PC-9 (cell line): ENCODE results near the gene SDK1. TPM values are rescaled to one million over a fixed set of nuclear protein-coding genes. Genes with fewer than 3 reads are reported as not detected.

ENCODE experiments used
- BruUV-seq: library from RNA; stranded (reverse); fragments of 400-500 nt; replicated peaks from 2 replicates; lab custom pipeline; 2021; lab: Mats Ljungman, UMichigan
- CTCF ChIA-PET: fragments of 300-600 bp; sonication (Branson Sonifier 250); formaldehyde crosslinking; loops from one replicate; lab custom pipeline; 2022; ENCODE audit warnings: antibody characterized with exemption; lab: Charles Lee
- POLR2A ChIA-PET: fragments of 300-600 bp; sonication (Branson Sonifier 250); formaldehyde crosslinking; loops from one replicate; lab custom pipeline; 2022; ENCODE audit warnings: antibody characterized with exemption; ENCODE audit not compliant: unreplicated experiment; lab: Charles Lee
- DNase-seq, 2 experiments: peaks; one replicate each; pipeline versions ENCODE4 v3.0.0 to v3.0.0-alpha.2; 2015 to 2022; ENCODE audit warnings: mixed read lengths in 1 of 2
- H2AFZ ChIP-seq: fragments of 200-600 bp; sonication (generic); 2 replicates; pipeline ENCODE4 v1.8.1; 2017; ENCODE audit warnings: antibody characterized with exemption
- H3F3A ChIP-seq: fragments of 200-600 bp; sonication (generic); 2 replicates; pipeline ENCODE4 v1.8.1; 2017; ENCODE audit warnings: antibody characterized with exemption, mild to moderate bottlenecking, low read depth; ENCODE audit not compliant: insufficient read depth
- H3K27ac ChIP-seq: fragments of 200-600 bp; sonication (generic); 2 replicates; pipeline ENCODE4 v1.6.1; 2016; ENCODE audit warnings: mixed run types
- H3K27me3 ChIP-seq: fragments of 200-600 bp; sonication (generic); 2 replicates; pipeline ENCODE4 v1.6.1; 2016; ENCODE audit warnings: low read depth, mixed run types; ENCODE audit not compliant: insufficient read depth
- H3K36me3 ChIP-seq: fragments of 200-600 bp; sonication (generic); 2 replicates; pipeline ENCODE4 v1.6.1; 2016; ENCODE audit warnings: low read depth, mixed run types
- H3K4me1 ChIP-seq: fragments of 200-600 bp; sonication (generic); replicated peaks from 2 replicates; pipeline ENCODE4 v1.6.1; 2016; ENCODE audit warnings: mixed run types; ENCODE audit not compliant: insufficient read depth
- H3K4me2 ChIP-seq: fragments of 200-600 bp; sonication (generic); 2 replicates; pipeline ENCODE4 v1.6.1; 2017; ENCODE audit warnings: mixed run types
- H3K4me3 ChIP-seq: fragments of 200-600 bp; sonication (generic); 2 replicates; pipeline ENCODE4 v1.6.1; 2016; ENCODE audit warnings: mixed run types
- H3K79me2 ChIP-seq: fragments of 200-600 bp; sonication (generic); 2 replicates; pipeline ENCODE4 v1.6.1; 2017; ENCODE audit warnings: low read depth, mixed run types
- H3K9me2 ChIP-seq: fragments of 200-600 bp; sonication (generic); 2 replicates; pipeline ENCODE4 v1.8.1; 2017; ENCODE audit warnings: mild to moderate bottlenecking; ENCODE audit not compliant: insufficient read depth
- H3K9me3 ChIP-seq: fragments of 200-600 bp; sonication (generic); 2 replicates; pipeline ENCODE4 v1.8.1; 2016; ENCODE audit warnings: low read depth; ENCODE audit not compliant: insufficient read depth
- H4K20me1 ChIP-seq: fragments of 200-600 bp; sonication (generic); 2 replicates; pipeline ENCODE4 v1.8.1; 2017; ENCODE audit not compliant: insufficient read depth
- EZH2 ChIP-seq: fragments of 200-600 bp; sonication (generic); IDR thresholded peaks from 2 replicates; pipeline ENCODE4 v1.8.0; 2017; ENCODE audit warnings: antibody characterized with exemption, low read depth
- intact Hi-C: fragments of 100-400 bp; cut with micrococcal nuclease; formaldehyde crosslinking; loops from one replicate; pipeline ENCODE4 v1.10.0; 2022; ENCODE audit not compliant: unreplicated experiment
- total RNA-seq: library from RNA; stranded (reverse); gene quantifications from 2 replicates; pipeline ENCODE4 v1.2.3, GENCODE V29; 2021
- TF ChIP-seq, protein P1 (sequence below): fragments of 200-600 bp; sonication (generic); conservative IDR thresholded peaks from 2 replicates; pipeline ENCODE4 v1.6.1; 2017; ENCODE audit warnings: mixed run types, antibody characterized with exemption, mild to moderate bottlenecking, moderate library complexity

SDK1 gene
- total RNA-seq, 1 experiment from 2014 or later: not detected

GRCh38 chr7:3757059-3757458 is 456.0 kb downstream of the SDK1 start:
- no peaks in the 10 kb centered on the region for H3K79me2 ChIP-seq
- intact Hi-C loops: no loop called here
- POLR2A ChIA-PET: no interaction called here
- peaks cover 21% of the 10 kb centered on the region for H3K27me3 ChIP-seq
- no peak for TF ChIP-seq EZH2
- TF ChIP-seq, protein P1, sequence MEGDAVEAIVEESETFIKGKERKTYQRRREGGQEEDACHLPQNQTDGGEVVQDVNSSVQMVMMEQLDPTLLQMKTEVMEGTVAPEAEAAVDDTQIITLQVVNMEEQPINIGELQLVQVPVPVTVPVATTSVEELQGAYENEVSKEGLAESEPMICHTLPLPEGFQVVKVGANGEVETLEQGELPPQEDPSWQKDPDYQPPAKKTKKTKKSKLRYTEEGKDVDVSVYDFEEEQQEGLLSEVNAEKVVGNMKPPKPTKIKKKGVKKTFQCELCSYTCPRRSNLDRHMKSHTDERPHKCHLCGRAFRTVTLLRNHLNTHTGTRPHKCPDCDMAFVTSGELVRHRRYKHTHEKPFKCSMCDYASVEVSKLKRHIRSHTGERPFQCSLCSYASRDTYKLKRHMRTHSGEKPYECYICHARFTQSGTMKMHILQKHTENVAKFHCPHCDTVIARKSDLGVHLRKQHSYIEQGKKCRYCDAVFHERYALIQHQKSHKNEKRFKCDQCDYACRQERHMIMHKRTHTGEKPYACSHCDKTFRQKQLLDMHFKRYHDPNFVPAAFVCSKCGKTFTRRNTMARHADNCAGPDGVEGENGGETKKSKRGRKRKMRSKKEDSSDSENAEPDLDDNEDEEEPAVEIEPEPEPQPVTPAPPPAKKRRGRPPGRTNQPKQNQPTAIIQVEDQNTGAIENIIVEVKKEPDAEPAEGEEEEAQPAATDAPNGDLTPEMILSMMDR: no peak
- no peaks in the 10 kb centered on the region for H3K9me3 ChIP-seq
- no peaks in the 10 kb centered on the region for H4K20me1 ChIP-seq
- H3K36me3 ChIP-seq: no peaks in the 10 kb centered on the region
- no peaks in the 10 kb centered on the region for H3K9me2 ChIP-seq
- H3F3A ChIP-seq: 0 out of 2 replicates have a peak, but pooled peaks cover 6% of the 10 kb centered on the region
- H3K27ac ChIP-seq: no peak overlapping the region
- no peak overlapping the region for H2AFZ ChIP-seq
- H3K4me1 ChIP-seq: peaks cover 21% of the 10 kb centered on the region
- no peak overlapping the region for H3K4me2 ChIP-seq
- no peak for DNase-seq
- BruUV-seq: no TSS peak
- CTCF ChIA-PET: no interaction called here
- H3K4me3 ChIP-seq: no peak overlapping the region

DNA sequence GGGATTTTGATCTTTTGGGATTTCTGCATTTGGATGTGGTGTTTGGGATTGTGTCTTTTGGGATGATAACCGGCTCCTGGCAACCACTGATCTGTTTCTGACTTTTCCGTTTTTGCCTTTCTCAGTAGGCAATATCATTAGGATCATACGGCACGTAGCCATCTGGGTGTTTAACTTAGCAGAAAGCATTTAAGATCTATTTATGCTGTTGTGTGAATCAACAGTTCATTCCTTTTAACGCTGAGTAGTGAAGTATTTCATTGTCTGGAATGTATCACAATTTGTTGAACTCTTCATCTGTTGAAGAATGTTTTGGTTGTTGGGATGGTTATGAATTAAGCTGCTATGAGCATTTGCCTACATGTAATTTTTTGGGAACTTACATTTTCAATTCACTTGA is 459.6 kb downstream of the SDK1 start:
- ChIA-PET POLR2A (no interaction called here), CTCF (no interaction called here)
- Histone ChIP-seq H3K4me3 (no peak overlapping the region), H3K4me1 (peaks cover 26% of the 10 kb centered on the region), H3F3A (0 out of 2 replicates have a peak, but pooled peaks cover 6% of the 10 kb centered on the region), H3K27ac (peak overlapping the region; percentile 40; the same call in 1 of the 2 replicates), H2AFZ (no peak overlapping the region), H3K4me2 (peak overlapping the region; percentile 9; the same call in 1 of the 2 replicates), H3K36me3 (no peaks in the 10 kb centered on the region), H3K9me3 (no peaks in the 10 kb centered on the region), H3K9me2 (no peaks in the 10 kb centered on the region), H3K79me2 (no peaks in the 10 kb centered on the region), H4K20me1 (no peaks in the 10 kb centered on the region), H3K27me3 (peaks cover 17% of the 10 kb centered on the region; the same call in 1 of the 2 replicates)
- no peak for TF ChIP-seq EZH2
- TF ChIP-seq, protein P1: no peak
- BruUV-seq: no TSS peak
- intact Hi-C loops: no loop called here
- peak in 1 of 2 experiments; percentile 5 for DNase-seq

GRCh38 chr7:3762146-3762831 is 461.2 kb downstream of the SDK1 start:
- Histone ChIP-seq H3K9me3 (no peaks in the 10 kb centered on the region), H3K27ac (peak overlapping the region; percentile 40; the same call in 1 of the 2 replicates), H3K79me2 (no peaks in the 10 kb centered on the region), H4K20me1 (no peaks in the 10 kb centered on the region), H3K4me3 (no peak overlapping the region), H3F3A (0 out of 2 replicates have a peak, but pooled peaks cover 6% of the 10 kb centered on the region), H3K27me3 (peaks cover 17% of the 10 kb centered on the region; the same call in 1 of the 2 replicates), H2AFZ (no peak overlapping the region), H3K9me2 (no peaks in the 10 kb centered on the region), H3K4me1 (peaks cover 26% of the 10 kb centered on the region), H3K4me2 (peak overlapping the region; percentile 9), H3K36me3 (no peaks in the 10 kb centered on the region)
- ChIA-PET POLR2A (no interaction called here), CTCF (no interaction called here)
- intact Hi-C loops: no loop called here
- TF ChIP-seq, protein P1: no peak
- no peak for TF ChIP-seq EZH2
- BruUV-seq: no TSS peak
- no peak for DNase-seq
